AG09319 (cell line): Measurements from ENCODE around the gene AXDND1.

Experiments
- DNase-seq: peaks from one replicate; pipeline ENCODE4 v3.0.0-alpha.2; 2010; ENCODE audit warnings: low read depth; ENCODE audit errors: extremely low read depth
- CTCF ChIP-seq: IDR thresholded peaks from 2 replicates; pipeline ENCODE4 v1.5.1; 2011; ENCODE audit warnings: low read depth, mild to moderate bottlenecking, inconsistent platforms, low read length, moderate library complexity

Gene AXDND1

DNA sequence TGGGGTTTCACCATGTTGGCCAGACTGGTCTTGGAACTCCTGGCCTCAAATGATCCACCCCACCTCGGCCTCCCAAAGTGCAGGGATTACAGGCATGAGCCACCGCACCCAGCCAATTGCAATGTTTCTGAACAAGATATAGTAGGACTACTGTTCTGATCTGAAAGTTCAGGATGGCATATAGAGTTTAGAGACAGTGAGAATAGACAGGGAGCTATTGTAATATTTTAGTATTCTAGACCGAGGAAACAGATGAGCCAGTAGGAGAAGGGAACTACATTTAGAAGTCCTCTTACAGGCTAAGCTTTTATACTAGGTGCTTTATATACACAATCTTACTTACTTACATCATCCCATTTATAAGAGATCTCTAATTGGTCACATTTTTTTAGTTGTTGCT lies 39.0 kb upstream of the AXDND1 start:
- DNase-seq, result no peak

DNA sequence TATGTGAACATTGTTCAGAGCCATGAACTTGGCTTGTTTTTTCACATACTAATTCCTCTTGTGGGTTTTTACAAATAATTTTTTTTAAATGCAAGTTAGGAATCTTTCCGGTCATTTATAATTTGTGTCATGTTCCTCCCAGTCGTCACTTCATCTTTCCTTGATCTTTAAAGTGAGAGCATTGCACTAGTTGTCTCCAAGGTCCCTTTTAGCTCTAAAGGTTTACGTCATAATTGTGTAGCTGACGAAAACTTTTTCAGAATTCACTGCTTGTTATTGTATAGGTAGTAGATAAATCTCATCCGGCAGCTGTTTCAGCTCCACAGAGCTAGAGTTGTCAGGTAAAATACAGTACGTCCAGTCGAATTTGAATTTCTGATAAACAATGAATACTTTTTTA lies 38.6 kb upstream of the AXDND1 start:
- TF ChIP-seq CTCF, result no peak
- no peak for DNase-seq

More for the DNA sequence above, 39.0 kb upstream of the AXDND1 start:
- TF ChIP-seq CTCF, result no peak

DNA sequence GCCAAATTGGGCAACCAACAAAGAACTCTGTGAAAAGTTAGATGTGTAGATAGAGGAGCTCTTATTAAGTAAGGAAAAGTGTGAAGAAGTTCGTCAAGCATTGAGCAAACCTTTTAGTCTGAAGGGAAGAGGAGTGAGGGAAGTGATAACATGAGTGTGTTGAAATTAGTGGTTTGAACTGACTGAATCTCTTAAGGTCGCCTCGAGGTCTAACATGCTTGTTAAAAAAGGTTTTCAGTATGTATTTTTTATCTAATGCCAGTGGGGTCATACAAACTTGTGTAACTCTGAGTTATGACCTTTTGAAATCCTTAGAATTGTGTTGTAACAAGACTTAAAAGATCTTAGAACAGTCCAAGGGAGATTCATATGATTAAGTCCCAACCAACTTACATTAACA lies 38.1 kb upstream of the AXDND1 start:
- DNase-seq, result no peak
- TF ChIP-seq CTCF, result no peak

DNA sequence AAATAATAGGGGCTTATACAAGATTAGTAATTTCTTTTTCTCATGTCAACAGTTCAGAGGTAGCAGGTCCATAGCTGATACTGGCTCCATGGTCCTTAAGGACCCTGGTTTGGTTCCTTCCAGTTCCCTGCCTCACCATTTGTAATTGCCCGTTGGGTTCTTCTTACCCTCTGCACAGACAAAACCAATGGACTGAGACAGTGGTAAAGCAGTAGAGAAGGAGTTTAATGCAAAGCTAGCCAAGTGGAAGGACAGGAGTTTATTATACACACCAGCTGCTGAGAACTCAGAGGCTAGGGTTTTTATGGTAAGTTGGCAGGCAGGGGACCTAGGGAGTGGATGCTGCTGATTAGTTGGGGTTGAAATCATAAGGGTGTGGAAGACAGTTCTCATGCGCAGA lies 35.9 kb upstream of the AXDND1 start:
- no peak for TF ChIP-seq CTCF
- DNase-seq, result no peak

GRCh38 chr1:179334440-179334839 lies 31.3 kb upstream of the AXDND1 start:
- no peak for DNase-seq
- TF ChIP-seq CTCF, result no peak

DNA sequence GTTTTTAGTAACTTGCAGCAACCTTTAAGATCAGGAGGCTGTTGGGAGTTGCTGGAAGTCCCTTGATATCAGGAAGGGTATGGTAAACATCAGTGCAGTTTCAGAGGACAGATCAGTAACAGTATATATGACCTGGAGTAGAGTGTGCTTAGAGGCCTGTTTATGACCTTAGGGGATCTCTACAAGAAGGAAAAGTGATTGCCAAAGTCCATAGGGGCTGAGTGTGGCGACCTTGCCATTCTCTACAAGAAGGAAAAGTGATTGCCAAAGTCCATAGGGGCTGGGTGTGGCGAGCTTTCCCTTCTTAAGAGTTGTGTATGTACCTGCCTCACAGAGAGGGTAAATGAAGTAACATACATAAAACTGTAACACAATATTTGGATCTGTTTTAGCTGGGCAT lies 28.5 kb upstream of the AXDND1 start:
- no peak for TF ChIP-seq CTCF
- DNase-seq, result no peak

GRCh38 chr1:179337942-179338560 lies 27.7 kb upstream of the AXDND1 start:
- no peak for DNase-seq
- no peak for TF ChIP-seq CTCF
